AG04450 (cell line): ENCODE data around the gene LRMDA. TPM values are rescaled to one million over a fixed set of nuclear protein-coding genes. Genes with fewer than 3 reads are reported as not detected.

Source experiments
- CTCF ChIA-PET: fragments of 300-600, 350-600 bp; formaldehyde crosslinking; extraction: SDS; loops from one replicate; lab custom pipeline; 2022; ENCODE audit warnings: antibody characterized with exemption, inconsistent platforms; lab: Charles Lee
- POLR2A ChIA-PET: fragments of 350-600 bp; formaldehyde crosslinking; extraction: SDS; loops from one replicate; lab custom pipeline; 2021; ENCODE audit warnings: antibody characterized with exemption, inconsistent platforms; lab: Yijun Ruan, JAX
- DNase-seq: peaks from one replicate; pipeline ENCODE4 v3.0.0-alpha.2; 2011; ENCODE audit warnings: low read depth, low spot score
- H3K27ac ChIP-seq: one replicate; pipeline ENCODE4 v1.5.1; 2012; ENCODE audit warnings: low read depth, low read length, control low read depth
- H3K27me3 ChIP-seq: one replicate; pipeline ENCODE4 v1.6.0; 2012; ENCODE audit warnings: low read length; ENCODE audit not compliant: control insufficient read depth, insufficient read depth
- H3K4me3 ChIP-seq: 2 replicates; pipeline ENCODE4 v1.5.1; 2011; ENCODE audit warnings: mild to moderate bottlenecking, low read depth, low read length, control low read depth
- H3K9me3 ChIP-seq: 2 replicates; pipeline ENCODE4 v1.5.1; 2012; ENCODE audit warnings: low read length; ENCODE audit not compliant: control insufficient read depth, insufficient read depth
- CTCF ChIP-seq: IDR thresholded peaks from 2 replicates; pipeline ENCODE4 v1.5.1; 2011; ENCODE audit warnings: low read depth, low read length, control low read depth, inconsistent platforms
- polyA plus RNA-seq: library from polyadenylated mRNA; depleted of rRNA; stranded (reverse); fragments of >200 nt; gene quantifications from 2 replicates; pipeline ENCODE4 v1.2.3, GENCODE V29; 2011

Gene LRMDA
- polyA plus RNA-seq, 1 experiment: 0.12 TPM

GRCh38 chr10:76435157-76435556, 1003.7 kb downstream of the LRMDA start:
- ChIA-PET POLR2A (no interaction called here), CTCF (no interaction called here)
- no peak for TF ChIP-seq CTCF
- Histone ChIP-seq H3K9me3 (no peaks in the 10 kb centered on the region), H3K27me3 (no peaks in the 10 kb centered on the region), H3K27ac (no peak overlapping the region), H3K4me3 (no peak overlapping the region)
- DNase-seq: no peak

GRCh38 chr10:76436401-76436811, 1005.0 kb downstream of the LRMDA start:
- ChIA-PET CTCF (no interaction called here), POLR2A (no interaction called here)
- Histone ChIP-seq H3K27me3 (no peaks in the 10 kb centered on the region), H3K4me3 (no peak overlapping the region), H3K9me3 (no peaks in the 10 kb centered on the region), H3K27ac (no peak overlapping the region)
- no peak for DNase-seq
- TF ChIP-seq CTCF: no peak

GRCh38 chr10:76436981-76437380, 1005.6 kb downstream of the LRMDA start:
- Histone ChIP-seq H3K9me3 (no peaks in the 10 kb centered on the region), H3K27ac (no peak overlapping the region), H3K4me3 (no peak overlapping the region), H3K27me3 (no peaks in the 10 kb centered on the region)
- TF ChIP-seq CTCF: no peak
- DNase-seq: peak; percentile 21
- ChIA-PET CTCF (no interaction called here), POLR2A (interaction anchor here (0.5 kb wide), 1 partner anchor 1039 kb away, joined by 3 read pairs; no protein-coding TSS in a partner anchor)

- Histone ChIP-seq H3K4me3 (no peak overlapping the region), H3K27ac (no peak overlapping the region), H3K27me3 (no peaks in the 10 kb centered on the region), H3K9me3 (no peaks in the 10 kb centered on the region)
- POLR2A ChIA-PET: no interaction called here
- no peak for TF ChIP-seq CTCF
- CTCF ChIA-PET: no interaction called here
- DNase-seq: no peak
Observed at GRCh38 chr10:76440426-76440825, 1009.0 kb downstream of the LRMDA start.

GRCh38 chr10:76442113-76442512, 1010.7 kb downstream of the LRMDA start:
- no peaks in the 10 kb centered on the region for H3K9me3 ChIP-seq
- no peak for DNase-seq
- ChIA-PET POLR2A (no interaction called here), CTCF (no interaction called here)
- no peak overlapping the region for H3K4me3 ChIP-seq
- H3K27me3 ChIP-seq: no peaks in the 10 kb centered on the region
- no peak overlapping the region for H3K27ac ChIP-seq
- TF ChIP-seq CTCF: no peak
